Thoracic aorta (tissue), 2 donors: ENCODE data around the gene GNB4. TPM values are rescaled to one million over a fixed set of nuclear protein-coding genes. Genes with fewer than 3 reads are reported as not detected.
A peak's percentile ranks its signal among the peaks of the same experiment; 100 is the strongest.

ENCODE experiments used
- ATAC-seq: fragments of 150-250 bp; one replicate; pipeline ENCODE4 v1.8.0; 2017; ENCODE audit warnings: low read depth; ENCODE audit not compliant: insufficient number of reproducible peaks, low FRiP score
- DNase-seq: peaks from one replicate; pipeline ENCODE4 v3.0.0-alpha.2; 2020; ENCODE audit warnings: low spot score
- H3K27ac ChIP-seq, 2 donors: fragments of 200-600 bp; sonication (generic); 1 replicate in 1 of 2; 2 replicates in 1 of 2; pipeline ENCODE4 v1.5.1; 2016; ENCODE audit warnings: mild to moderate bottlenecking in 2 of 2, moderate library complexity in 2 of 2
- H3K27me3 ChIP-seq: fragments of 200-600 bp; sonication (generic); replicated peaks from 2 replicates; pipeline ENCODE4 v1.6.0; 2016; ENCODE audit warnings: mild to moderate bottlenecking; ENCODE audit not compliant: insufficient read depth
- H3K36me3 ChIP-seq: fragments of 200-600 bp; sonication (generic); one replicate; pipeline ENCODE4 v1.5.1; 2016
- H3K4me1 ChIP-seq, 2 donors: fragments of 200-600 bp; sonication (generic); 1 replicate in 1 of 2; 2 replicates in 1 of 2; pipeline versions ENCODE4 v1.5.1 to v1.6.0; 2016; ENCODE audit warnings: low read depth in 2 of 2, mild to moderate bottlenecking in 1 of 2; ENCODE audit not compliant: control insufficient read depth in 1 of 2
- H3K4me3 ChIP-seq: fragments of 200-600 bp; sonication (generic); 2 replicates; pipeline ENCODE4 v1.5.1; 2016; ENCODE audit warnings: mild to moderate bottlenecking
- H3K9me3 ChIP-seq: fragments of 200-600 bp; sonication (generic); 2 replicates; pipeline ENCODE4 v1.5.1; 2016
- CTCF ChIP-seq: fragments of 200-600 bp; sonication (generic); IDR thresholded peaks from one replicate; pipeline ENCODE4 v1.5.1; 2019; ENCODE audit warnings: antibody characterized with exemption
- total RNA-seq, 2 donors: library from RNA; depleted of rRNA; stranded (reverse); fragments of >200 nt; gene quantifications; one replicate each; pipeline versions ENCODE4 v1.1.0 to v1.2.3, GENCODE V29; 2016

Gene GNB4
- total RNA-seq, 2 donors from 2014 or later: 66.2 to 66.7 TPM

- no peak for ATAC-seq
- no peaks in the 10 kb centered on the region for H3K36me3 ChIP-seq
- H3K4me3 ChIP-seq: peak overlapping the region; percentile 35
- peaks cover 32 to 65% of the 10 kb centered on the region in 2 donors for H3K4me1 ChIP-seq
- H3K27me3 ChIP-seq: no peaks in the 10 kb centered on the region
- no peak for DNase-seq
- no peak for TF ChIP-seq CTCF
- no peaks in the 10 kb centered on the region for H3K9me3 ChIP-seq
- H3K27ac ChIP-seq: peak overlapping the region in 1 of 2 donors; percentile 40
Observed at GRCh38 chr3:179432021-179432420, 19.2 kb downstream of the GNB4 start.

GRCh38 chr3:179430277-179430870, 20.9 kb downstream of the GNB4 start:
- Histone ChIP-seq H3K9me3 (no peaks in the 10 kb centered on the region), H3K4me1 (peaks cover 27 to 65% of the 10 kb centered on the region in 2 donors), H3K27ac (no peak overlapping the region), H3K27me3 (no peaks in the 10 kb centered on the region), H3K4me3 (no peak overlapping the region), H3K36me3 (peaks cover under 1% of the 10 kb centered on the region)
- ATAC-seq: no peak
- TF ChIP-seq CTCF: no peak
- DNase-seq: no peak

- no peak for TF ChIP-seq CTCF
- Histone ChIP-seq H3K36me3 (peaks cover 12% of the 10 kb centered on the region), H3K4me1 (peaks cover 25 to 57% of the 10 kb centered on the region in 2 donors), H3K27me3 (no peaks in the 10 kb centered on the region), H3K9me3 (no peaks in the 10 kb centered on the region), H3K27ac (no peak overlapping the region), H3K4me3 (no peak overlapping the region)
- no peak for DNase-seq
- ATAC-seq: no peak
Observed at GRCh38 chr3:179428876-179429548, 22.3 kb downstream of the GNB4 start.

GRCh38 chr3:179425075-179425474, 26.2 kb downstream of the GNB4 start:
- Histone ChIP-seq H3K27me3 (no peaks in the 10 kb centered on the region), H3K9me3 (no peaks in the 10 kb centered on the region), H3K36me3 (peaks cover 19% of the 10 kb centered on the region), H3K4me3 (no peak overlapping the region), H3K27ac (no peak overlapping the region), H3K4me1 (peaks cover 4 to 25% of the 10 kb centered on the region in 2 donors)
- TF ChIP-seq CTCF: no peak
- DNase-seq (no peak), ATAC-seq (no peak)

GRCh38 chr3:179421500-179421899, 29.8 kb downstream of the GNB4 start:
- Histone ChIP-seq H3K36me3 (peaks cover 36% of the 10 kb centered on the region), H3K27ac (peak overlapping the region in 1 of 2 donors; percentile 23), H3K27me3 (no peaks in the 10 kb centered on the region), H3K9me3 (no peaks in the 10 kb centered on the region), H3K4me1 (peaks cover 11 to 18% of the 10 kb centered on the region in 2 donors), H3K4me3 (no peak overlapping the region)
- ATAC-seq (no peak), DNase-seq (no peak)
- peak; percentile 54 for TF ChIP-seq CTCF
